DOHH2 (cell line): Measurements from ENCODE around the gene DMRTC1B.
"Not testable (repeated sequence)": the region's sequence is repeated elsewhere in the genome, so short reads cannot be mapped to it uniquely, and the experiment has no call there.

Experiments used
- CTCF ChIP-seq: fragments of 200-600 bp; sonication (generic); IDR thresholded peaks from one replicate; pipeline ENCODE4 v1.5.1; 2014; ENCODE audit warnings: antibody characterized with exemption, mild to moderate bottlenecking, low read depth, low read length; ENCODE audit not compliant: poor library complexity, severe bottlenecking
- EZH2phosphoT487 ChIP-seq: fragments of 200-600 bp; sonication (generic); IDR thresholded peaks from 2 replicates; pipeline ENCODE4 v1.6.1; 2017; ENCODE audit warnings: borderline replicate concordance, mild to moderate bottlenecking, antibody characterized with exemption, low read length, moderate library complexity, mixed read lengths

GRCh38 chrX:72837532-72837931 lies 60.8 kb downstream of the DMRTC1B start:
- TF ChIP-seq CTCF, EZH2phosphoT487: not testable (repeated sequence)
